H1 (cell line): ENCODE results near the gene ACOT12. TPM values are rescaled to one million over a fixed set of nuclear protein-coding genes. Genes with fewer than 3 reads are reported as not detected.

Experiments
- CBX8 ChIP-seq: fragments of 300-800, 300-1000 bp; sonication (generic); IDR thresholded peaks from 2 replicates; pipeline ENCODE4 v1.7.1; 2016; ENCODE audit warnings: low read depth, low read length, borderline replicate concordance
- CEBPB ChIP-seq: IDR thresholded peaks from 2 replicates; pipeline ENCODE4 v1.6.1; 2012; ENCODE audit warnings: low read depth, low read length
- POLR2AphosphoS5 ChIP-seq: IDR thresholded peaks from 2 replicates; pipeline ENCODE4 v1.6.1; 2011; ENCODE audit warnings: low read depth, low read length
- SIN3A ChIP-seq, 2 experiments: IDR thresholded peaks in 1 of 2; conservative IDR thresholded peaks in 1 of 2; 2 replicates each; pipeline ENCODE4 v1.6.1; 2011 to 2012; ENCODE audit warnings: low read length in 2 of 2, improper control_type of control experiment in 1 of 2, low read depth in 1 of 2, mild to moderate bottlenecking in 1 of 2
- polyA plus RNA-seq, 7 experiments: library from polyadenylated mRNA; depleted of rRNA in 3 of 7; stranded (reverse) in 5 of 7; unstranded in 2 of 7; fragments of >200 nt in 5 of 7; fragments of 200-250 nt in 2 of 7; gene quantifications; 1 replicate in 5 of 7; 2 replicates in 1 of 7; 4 replicates in 1 of 7; pipeline versions ENCODE4 v1.2.1 to v1.2.3, GENCODE V29; 2011 to 2013; ENCODE audit warnings: missing spikeins in 2 of 7, mixed read lengths in 2 of 7
- total RNA-seq: library from RNA; stranded (reverse); fragmentation: NEBNext Ultra II Directional; extraction: Animal tissue kit (Norgen Biotek cat#: 25700); gene quantifications from 2 replicates; pipeline ENCODE4 v1.2.1, GENCODE V29; 2021
- TF ChIP-seq, protein P1 (sequence below): IDR thresholded peaks from 2 replicates; pipeline ENCODE4 v1.6.1; 2012; ENCODE audit warnings: inconsistent platforms
- TF ChIP-seq, protein P2 (sequence below), 3 experiments: IDR thresholded peaks; 1 replicate in 2 of 3; 2 replicates in 1 of 3; pipeline versions ENCODE4 v1.5.1 to v1.6.1; 2011; ENCODE audit warnings: low read length in 3 of 3, mild to moderate bottlenecking in 3 of 3, inconsistent platforms in 2 of 3, low read depth in 1 of 3, moderate library complexity in 1 of 3; ENCODE audit not compliant: insufficient read depth in 1 of 3; ENCODE audit errors: control extremely low read depth in 1 of 3

ACOT12 gene
- total and polyA plus RNA-seq, 2 of the 8 experiments (the other 6 are each of a cell fraction or from before 2014, with no cell fraction given) = 0.29 TPM; not detected in 1

DNA sequence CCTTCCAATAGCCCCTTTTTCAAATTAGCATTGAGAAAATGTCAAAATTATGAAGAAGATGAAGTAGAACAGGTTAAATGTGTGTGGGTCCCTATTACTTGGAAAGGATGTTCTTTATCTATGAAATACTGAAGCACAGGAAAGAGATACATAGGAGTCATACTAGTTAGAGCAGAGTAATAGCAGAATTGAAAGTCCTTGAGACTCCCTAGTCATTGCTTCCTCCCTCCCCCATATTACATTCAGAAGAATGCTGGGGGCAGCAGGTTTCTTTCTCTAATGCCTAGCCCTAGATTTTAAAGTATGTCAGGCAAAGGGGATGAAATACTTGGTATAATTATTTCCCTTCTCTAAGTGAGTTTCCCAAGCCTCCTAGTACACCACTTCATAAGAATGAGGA lies 88.1 kb downstream of the ACOT12 start (continued):
- TF ChIP-seq SIN3A (conservative IDR thresholded peaks at IDR 0.05 in 1 of 2, IDR thresholded peaks at IDR 0.05 in 1 of 2; ENCODE audit: low read depth in 1 of 2, low read length in 2 of 2) (no peak), POLR2AphosphoS5 (no peak), CEBPB (no peak), CBX8 (no peak)
- TF ChIP-seq, protein P1, sequence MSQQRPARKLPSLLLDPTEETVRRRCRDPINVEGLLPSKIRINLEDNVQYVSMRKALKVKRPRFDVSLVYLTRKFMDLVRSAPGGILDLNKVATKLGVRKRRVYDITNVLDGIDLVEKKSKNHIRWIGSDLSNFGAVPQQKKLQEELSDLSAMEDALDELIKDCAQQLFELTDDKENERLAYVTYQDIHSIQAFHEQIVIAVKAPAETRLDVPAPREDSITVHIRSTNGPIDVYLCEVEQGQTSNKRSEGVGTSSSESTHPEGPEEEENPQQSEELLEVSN = no peak
- TF ChIP-seq, protein P2, sequence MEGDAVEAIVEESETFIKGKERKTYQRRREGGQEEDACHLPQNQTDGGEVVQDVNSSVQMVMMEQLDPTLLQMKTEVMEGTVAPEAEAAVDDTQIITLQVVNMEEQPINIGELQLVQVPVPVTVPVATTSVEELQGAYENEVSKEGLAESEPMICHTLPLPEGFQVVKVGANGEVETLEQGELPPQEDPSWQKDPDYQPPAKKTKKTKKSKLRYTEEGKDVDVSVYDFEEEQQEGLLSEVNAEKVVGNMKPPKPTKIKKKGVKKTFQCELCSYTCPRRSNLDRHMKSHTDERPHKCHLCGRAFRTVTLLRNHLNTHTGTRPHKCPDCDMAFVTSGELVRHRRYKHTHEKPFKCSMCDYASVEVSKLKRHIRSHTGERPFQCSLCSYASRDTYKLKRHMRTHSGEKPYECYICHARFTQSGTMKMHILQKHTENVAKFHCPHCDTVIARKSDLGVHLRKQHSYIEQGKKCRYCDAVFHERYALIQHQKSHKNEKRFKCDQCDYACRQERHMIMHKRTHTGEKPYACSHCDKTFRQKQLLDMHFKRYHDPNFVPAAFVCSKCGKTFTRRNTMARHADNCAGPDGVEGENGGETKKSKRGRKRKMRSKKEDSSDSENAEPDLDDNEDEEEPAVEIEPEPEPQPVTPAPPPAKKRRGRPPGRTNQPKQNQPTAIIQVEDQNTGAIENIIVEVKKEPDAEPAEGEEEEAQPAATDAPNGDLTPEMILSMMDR (IDR thresholded peaks at IDR 0.05; ENCODE audit: control extremely low read depth in 1 of 3, insufficient read depth in 1 of 3, low read depth in 1 of 3, low read length in 3 of 3) = no peak
